ENCODE data around the gene PKD2.

GRCh38 chr4:88064410-88064809 lies 57.0 kb downstream of the PKD2 start:
- TF ChIP-seq ARNT (IDR thresholded peaks at IDR 0.05) (no peak), CTBP1 (IDR thresholded peaks at IDR 0.05; ENCODE audit: borderline replicate concordance) (no peak)
